Right lobe of liver (tissue), 6 donors: ENCODE measurements around the gene MN1. TPM values are rescaled to one million over a fixed set of nuclear protein-coding genes. Genes with fewer than 3 reads are reported as not detected.

Experiments used
- ATAC-seq, 4 donors: fragments of 200-7000 bp; cut with Tn5 transposase; one replicate each; pipeline ENCODE4 v1.9.1; 2020; ENCODE audit warnings: mild to moderate bottlenecking in 4 of 4, moderate library complexity in 4 of 4
- DNase-seq, 3 donors: peaks; one replicate each; pipeline ENCODE4 v3.0.0-alpha.2; 2020
- H3K27ac ChIP-seq, 3 donors: fragments of 200-600 bp; one replicate each; pipeline ENCODE4 v1.8.0; 2022
- H3K27me3 ChIP-seq, 2 donors: fragments of 200-600 bp; one replicate each; pipeline ENCODE4 v1.8.0; 2022
- H3K36me3 ChIP-seq, 4 donors: fragments of 200-600 bp; sonication (generic) in 1 of 4; one replicate each; pipeline versions ENCODE4 v1.5.1 to v1.8.0; 2017 to 2022; ENCODE audit warnings: control low read depth in 1 of 4
- H3K4me1 ChIP-seq, 4 donors: fragments of 200-600 bp; sonication (generic) in 1 of 4; one replicate each; pipeline versions ENCODE4 v1.5.1 to v1.8.0; 2017 to 2022; ENCODE audit warnings: control low read depth in 1 of 4
- H3K4me3 ChIP-seq, 3 donors: fragments of 200-600 bp; one replicate each; pipeline ENCODE4 v1.8.0; 2022
- H3K9me3 ChIP-seq, 4 donors: fragments of 200-600 bp; sonication (generic) in 1 of 4; one replicate each; pipeline versions ENCODE4 v1.5.1 to v1.8.0; 2017 to 2022; ENCODE audit warnings: control low read depth in 1 of 4
- CTCF ChIP-seq, 4 donors: fragments of 200-600 bp in 3 of 4; fragments of 450-650 bp in 1 of 4; IDR thresholded peaks; one replicate each; pipeline versions ENCODE4 v1.5.1 to v1.8.0; 2016 to 2022; ENCODE audit warnings: antibody characterized with exemption in 4 of 4, mild to moderate bottlenecking in 2 of 4
- POLR2A ChIP-seq: fragments of 450-650 bp; IDR thresholded peaks from one replicate; pipeline ENCODE4 v1.6.1; 2017; ENCODE audit warnings: antibody characterized with exemption, mild to moderate bottlenecking
- WGBS: methylation state at CpG from one replicate; pipeline ENCODE4 v1.1.6; 2018; ENCODE audit warnings: low coverage, low lambda C conversion rate; ENCODE audit not compliant: insufficient coverage; ENCODE audit errors: missing lambda C conversion rate; 5-methylcytosine and 5-hydroxymethylcytosine counted together
- intact Hi-C, 2 donors: fragments of 100-400 bp; cut with DNase I; formaldehyde crosslinking; loops; one replicate each; pipeline versions ENCODE4 v1.11.2 to v1.14.1; 2022
- total RNA-seq, 6 experiments: library from RNA; depleted of rRNA in 2 of 6; stranded (reverse); fragments of >200 nt in 2 of 6; fragmentation: NEBNext Ultra II Directional in 3 of 6; extraction: Animal tissue kit (Norgen Biotek cat#: 25700) in 3 of 6; gene quantifications; one replicate each; pipeline versions ENCODE4 v1.1.0 to v1.2.4, GENCODE V29; 2016 to 2023
- donor health status: DM: no; HTN: yes; CAD: no.
- donor health status: DM: no; HTN: no; CAD: no.
- donor health status: DM: no; HTN: no; CAD: no.
- donor health status: DM: no; HTN: yes; CAD: no.
- donor health status: DM: no; HTN: yes; CAD: no.

Gene MN1
- total RNA-seq, 6 experiments from 2014 or later = 0.10 to 0.77 (median 0.46) TPM

GRCh38 chr22:27757928-27758525 lies 43.5 kb downstream of the MN1 start:
- intact Hi-C loops = no loop called here
- Histone ChIP-seq H3K9me3 (no peaks in the 10 kb centered on the region), H3K4me1 (no peaks in the 10 kb centered on the region), H3K4me3 (no peak overlapping the region), H3K27ac (no peak overlapping the region), H3K27me3 (no peaks in the 10 kb centered on the region), H3K36me3 (no peaks in the 10 kb centered on the region)
- 78% methylated on average over 4 of the region's 6 CpGs for WGBS
- no peak for ATAC-seq
- no peak for DNase-seq
- TF ChIP-seq POLR2A = no peak

- DNase-seq (no peak), ATAC-seq (no peak)
- Histone ChIP-seq H3K9me3 (no peaks in the 10 kb centered on the region), H3K4me1 (no peaks in the 10 kb centered on the region), H3K4me3 (no peak overlapping the region), H3K27me3 (no peaks in the 10 kb centered on the region), H3K27ac (no peak overlapping the region), H3K36me3 (no peaks in the 10 kb centered on the region)
- WGBS = 57% methylated on average over 2 of the region's 16 CpGs
- TF ChIP-seq POLR2A (no peak), CTCF (IDR thresholded peaks at IDR 0.05) (no peak)
- intact Hi-C loops = no loop called here
Measured at GRCh38 chr22:27756212-27756660, 45.3 kb downstream of the MN1 start.

- Histone ChIP-seq H3K27ac (no peak overlapping the region), H3K4me1 (no peaks in the 10 kb centered on the region), H3K36me3 (no peaks in the 10 kb centered on the region), H3K27me3 (no peaks in the 10 kb centered on the region), H3K9me3 (no peaks in the 10 kb centered on the region), H3K4me3 (no peak overlapping the region)
- 76% methylated on average over 18 of the region's 19 CpGs for WGBS
- TF ChIP-seq POLR2A (no peak), CTCF (IDR thresholded peaks at IDR 0.05) (no peak)
- ATAC-seq = no peak
- intact Hi-C loops = no loop called here
- DNase-seq = no peak
Measured at GRCh38 chr22:27755521-27756211, 45.9 kb downstream of the MN1 start.

- DNase-seq (no peak), ATAC-seq (no peak)
- H3K27me3 ChIP-seq = no peaks in the 10 kb centered on the region
- intact Hi-C loops = no loop called here
- H3K36me3 ChIP-seq = no peaks in the 10 kb centered on the region
- no peak overlapping the region for H3K4me3 ChIP-seq
- H3K9me3 ChIP-seq = no peaks in the 10 kb centered on the region
- no peaks in the 10 kb centered on the region for H3K4me1 ChIP-seq
- TF ChIP-seq CTCF (IDR thresholded peaks at IDR 0.05) (no peak), POLR2A (no peak)
- H3K27ac ChIP-seq = no peak overlapping the region
- 75% methylated on average over 4 of the region's 8 CpGs for WGBS
Measured at GRCh38 chr22:27754888-27755480, 46.6 kb downstream of the MN1 start.

- TF ChIP-seq CTCF (IDR thresholded peaks at IDR 0.05) (no peak), POLR2A (no peak)
- ATAC-seq (no peak), DNase-seq (no peak)
- Histone ChIP-seq H3K36me3 (no peaks in the 10 kb centered on the region), H3K4me3 (no peak overlapping the region), H3K9me3 (no peaks in the 10 kb centered on the region), H3K4me1 (no peaks in the 10 kb centered on the region), H3K27me3 (no peaks in the 10 kb centered on the region), H3K27ac (no peak overlapping the region)
- WGBS = no CpG with 5 or more reads among the region's 19 CpGs
- intact Hi-C loops = no loop called here
Measured at GRCh38 chr22:27754247-27754887, 47.2 kb downstream of the MN1 start.
